GM18502 (cell line): ENCODE results near the gene ADCY7.
A peak's percentile ranks its signal among the peaks of the same experiment; 100 is the strongest.

Experiments used
- ATAC-seq: cut with Tn5 transposase; IDR thresholded peaks from one replicate; pipeline ENCODE4 v1.9.1; 2021; ENCODE audit warnings: mild to moderate bottlenecking; ENCODE audit not compliant: unreplicated experiment, poor library complexity

The ADCY7 gene

DNA sequence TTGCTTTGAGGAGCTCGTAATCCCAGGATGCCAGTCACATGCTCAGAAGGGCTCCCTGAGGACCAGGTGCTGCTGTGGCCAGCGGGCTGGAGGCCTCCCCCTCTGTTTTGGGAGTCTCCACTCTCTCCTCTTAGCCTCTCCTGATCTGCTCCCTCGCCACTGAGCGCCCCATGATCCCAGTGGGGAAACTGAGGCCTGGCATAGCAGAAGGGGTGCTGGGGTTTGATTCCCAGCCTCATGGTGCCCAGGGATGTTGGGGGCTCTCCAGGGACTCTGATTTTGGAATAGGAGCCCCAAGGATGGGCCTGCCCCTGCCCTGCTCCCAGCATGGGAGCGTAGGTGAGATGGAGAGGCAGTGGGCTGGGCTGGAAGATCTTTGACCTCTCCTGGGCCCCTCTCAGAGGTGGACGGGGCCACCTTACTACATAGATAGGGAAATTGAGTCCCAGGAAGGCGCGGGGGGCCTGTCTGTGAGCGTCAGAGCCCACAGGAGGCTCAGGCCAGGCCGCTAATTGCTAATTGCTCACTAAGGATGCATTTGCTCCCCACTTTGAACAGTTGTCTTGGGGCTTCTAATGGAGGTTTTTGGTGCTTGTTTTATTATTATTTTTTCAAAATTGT is 525 bp upstream of the ADCY7 start:
- ATAC-seq = no peak

DNA sequence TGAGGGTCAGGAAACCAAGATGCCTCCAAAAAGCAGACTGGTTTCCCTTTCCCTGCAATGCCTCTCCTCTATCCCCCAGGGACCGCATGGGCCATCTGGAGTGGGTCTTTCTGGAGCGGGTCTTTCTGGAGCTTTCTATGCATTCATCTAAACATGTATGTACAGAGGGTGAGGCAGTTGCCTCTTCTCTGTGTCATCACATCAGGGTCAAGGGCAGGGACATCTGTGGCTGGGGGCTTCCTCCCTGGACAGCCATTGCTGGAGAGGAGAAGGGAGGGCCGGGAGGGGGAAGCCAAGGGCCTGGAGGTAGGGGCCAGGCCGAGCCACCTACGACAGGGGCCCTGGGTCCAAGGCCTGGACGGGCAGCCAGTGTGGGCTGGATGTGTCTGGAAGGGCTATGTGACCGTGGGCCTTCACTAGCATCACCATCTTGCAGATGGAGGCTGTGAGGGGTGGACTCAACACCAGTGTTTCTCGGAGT is 840 bp downstream of the ADCY7 start:
- ATAC-seq = no peak

DNA sequence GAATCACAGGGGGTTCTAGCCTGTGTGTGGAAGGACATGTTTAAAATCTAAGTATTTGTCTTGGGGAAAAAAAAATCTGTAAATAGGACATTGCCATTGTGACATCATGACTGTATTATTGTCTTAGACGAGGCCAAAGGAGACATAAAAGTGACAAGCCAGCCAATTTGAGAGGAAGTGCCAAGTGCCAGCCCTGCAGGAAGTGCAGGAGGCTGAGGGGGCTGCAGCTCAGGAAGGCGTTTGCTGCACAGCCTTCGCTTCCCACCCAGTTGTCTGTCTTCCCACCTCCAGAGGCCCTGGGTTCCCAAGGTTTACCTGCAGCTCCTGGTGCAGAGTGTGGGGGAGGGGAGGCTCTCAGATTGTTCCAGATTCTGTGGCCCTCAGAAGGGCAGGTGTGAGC is 1.3 kb downstream of the ADCY7 start:
- ATAC-seq = no peak

DNA sequence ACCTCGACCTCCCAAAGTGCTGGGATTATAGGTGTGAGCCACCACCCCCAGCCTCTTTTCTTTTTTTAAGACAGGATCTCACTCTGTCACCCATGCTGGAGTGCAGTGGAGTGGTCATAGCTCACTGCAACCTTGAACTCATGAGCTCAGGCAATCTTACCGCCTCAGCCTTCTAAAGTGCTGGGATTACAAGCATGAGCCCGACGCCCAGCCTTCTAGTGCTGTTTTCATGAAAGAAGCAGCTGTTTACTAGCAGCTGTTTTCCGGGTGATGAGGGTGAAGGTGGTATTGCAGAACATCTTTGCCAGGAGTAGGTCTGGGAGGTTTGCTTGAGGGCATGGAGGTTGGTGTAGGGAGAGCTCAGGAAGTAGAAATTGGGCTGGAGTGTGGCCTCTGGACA is 2.0 kb downstream of the ADCY7 start:
- no peak for ATAC-seq

DNA sequence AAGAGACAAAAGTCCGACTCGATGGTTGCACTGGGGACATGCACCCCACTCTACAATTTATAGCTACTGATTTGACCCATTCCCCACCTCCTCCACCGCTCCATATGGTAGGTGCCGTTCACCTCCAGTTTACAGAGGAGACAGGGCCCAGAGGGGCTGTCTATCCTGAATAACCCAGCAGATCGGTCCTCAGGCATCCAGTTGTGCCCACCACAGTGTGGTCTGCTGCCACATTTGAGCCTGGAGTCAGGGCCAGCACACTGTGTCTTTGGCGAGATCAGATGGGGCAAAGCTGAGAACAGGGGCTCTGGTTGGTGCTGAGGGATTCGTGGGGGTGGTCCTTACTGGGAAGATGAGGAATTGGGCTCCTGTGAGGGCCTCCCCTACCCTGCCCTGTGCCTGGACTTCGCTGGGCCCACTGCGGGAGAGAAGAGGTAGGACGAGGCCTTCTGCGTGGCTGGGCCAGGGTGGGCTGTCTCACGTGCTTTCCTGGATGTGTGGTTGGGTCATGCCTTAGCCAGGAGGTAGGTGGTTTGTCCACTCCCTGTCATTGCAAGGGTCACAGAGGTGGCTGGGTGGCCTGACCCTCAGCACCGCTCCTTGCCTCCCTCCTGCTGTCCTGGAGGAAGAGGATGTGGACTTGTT is 2.8 kb downstream of the ADCY7 start:
- no peak for ATAC-seq

GRCh38 chr16:50269769-50270509 is 3.6 kb downstream of the ADCY7 start:
- ATAC-seq = no peak

GRCh38 chr16:50270510-50271147 is 4.3 kb downstream of the ADCY7 start:
- no peak for ATAC-seq

DNA sequence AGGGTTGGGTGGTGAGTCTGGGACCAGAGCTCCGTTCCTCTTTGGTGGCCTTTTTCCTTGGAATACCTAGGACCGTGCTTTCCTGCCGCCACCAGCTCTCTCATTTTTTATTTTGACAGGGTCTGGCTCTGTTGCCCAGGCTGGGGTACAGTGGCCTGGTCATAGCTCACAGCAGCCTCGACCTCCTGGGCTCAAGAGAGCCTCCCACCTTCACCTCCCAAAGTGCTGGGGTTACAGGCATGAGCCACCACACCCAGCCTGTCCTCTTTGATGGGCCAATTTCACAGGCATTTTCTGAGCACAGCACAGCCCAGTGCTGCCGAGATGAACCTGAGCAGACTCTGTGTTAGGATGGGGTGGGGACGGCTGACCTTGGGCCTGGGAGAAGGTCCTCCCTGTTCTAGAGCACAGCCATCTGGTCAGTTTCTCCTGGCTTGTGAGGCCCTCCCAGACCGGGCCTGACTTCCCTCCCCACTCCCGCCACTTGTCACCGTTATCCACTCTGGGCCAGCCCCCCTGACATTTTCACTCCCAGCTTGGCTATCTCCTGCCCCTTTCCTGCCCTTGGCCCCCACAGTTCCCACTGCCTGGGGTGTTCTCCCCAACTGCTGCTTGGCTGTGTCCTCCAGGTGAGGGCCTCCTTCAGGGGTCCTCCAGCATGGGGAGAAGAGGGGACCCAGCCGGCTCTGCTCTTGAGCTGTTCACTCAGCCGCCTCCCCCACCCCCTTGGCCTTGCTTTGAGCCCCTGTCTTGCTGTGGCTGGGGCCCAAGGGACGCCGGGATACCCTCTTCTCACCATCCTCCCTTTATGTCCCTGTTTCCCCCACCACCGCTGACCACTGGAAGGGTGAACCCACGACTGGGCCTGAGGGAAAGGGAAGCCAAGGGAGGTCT is 5.0 kb downstream of the ADCY7 start:
- ATAC-seq = no peak

DNA sequence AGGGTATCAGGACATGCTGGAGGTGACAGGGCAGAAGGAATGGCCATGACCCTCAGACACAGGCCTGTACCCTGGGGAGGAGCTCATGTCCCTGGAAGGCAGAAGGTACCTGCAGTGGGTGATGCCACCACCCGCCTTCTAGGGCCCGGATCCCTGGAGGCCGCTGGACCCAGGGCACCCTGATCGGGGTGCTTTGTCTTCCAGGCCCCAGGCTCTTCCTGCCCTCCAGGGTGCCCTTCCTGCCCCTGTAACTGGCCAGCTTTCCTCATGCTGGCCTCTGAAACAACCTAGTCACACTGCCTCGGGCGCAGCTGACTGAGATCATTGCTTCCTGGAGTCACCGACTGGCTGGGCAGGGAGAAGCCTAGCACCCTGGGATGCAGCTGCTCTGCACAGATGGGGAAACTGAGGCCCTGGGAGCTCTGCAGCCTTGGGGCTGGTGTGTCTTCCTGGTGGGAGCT is 5.8 kb downstream of the ADCY7 start:
- ATAC-seq = no peak

DNA sequence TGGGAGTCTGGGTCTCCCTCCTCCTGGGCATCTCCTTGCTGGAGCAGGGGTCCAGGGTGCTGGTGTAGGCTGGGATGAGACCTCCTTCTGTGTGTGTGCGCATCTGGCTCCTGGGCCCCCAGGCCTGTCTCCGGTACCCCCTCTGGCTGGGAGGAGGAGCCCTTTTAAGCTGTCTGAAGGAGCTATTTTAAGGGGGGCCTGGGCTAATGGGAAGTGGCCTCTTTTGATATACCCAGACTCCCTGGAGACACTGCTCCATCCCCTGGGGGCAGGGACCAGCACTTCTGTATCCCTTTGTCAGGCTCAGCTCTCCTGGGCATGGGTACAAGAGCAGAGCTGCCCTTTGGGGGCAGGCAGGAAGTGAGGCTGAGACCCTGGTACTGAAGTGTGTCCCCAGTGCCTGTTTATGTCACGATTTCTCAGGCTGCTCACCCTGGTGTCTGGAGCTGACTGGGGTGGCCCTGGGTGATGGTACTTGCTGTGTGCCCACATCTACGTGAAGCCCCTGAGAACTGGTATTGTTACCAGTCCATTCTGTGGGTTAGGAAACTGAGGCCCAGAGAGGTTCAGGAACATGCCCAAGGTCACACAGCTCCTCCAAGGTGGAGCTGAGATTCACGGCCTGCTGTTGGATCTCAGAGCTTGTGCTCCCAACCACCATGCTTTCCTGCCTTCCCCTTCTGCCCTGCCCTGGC is 6.5 kb downstream of the ADCY7 start:
- ATAC-seq = no peak

GRCh38 chr16:50273382-50273690 is 7.0 kb downstream of the ADCY7 start:
- no peak for ATAC-seq

- ATAC-seq = peak; percentile 69
Measured at GRCh38 chr16:50273888-50274325, 7.6 kb downstream of the ADCY7 start.

GRCh38 chr16:50274326-50275097 is 8.2 kb downstream of the ADCY7 start:
- peak; percentile 41 for ATAC-seq

GRCh38 chr16:50275098-50275415 is 8.7 kb downstream of the ADCY7 start:
- ATAC-seq = no peak

DNA sequence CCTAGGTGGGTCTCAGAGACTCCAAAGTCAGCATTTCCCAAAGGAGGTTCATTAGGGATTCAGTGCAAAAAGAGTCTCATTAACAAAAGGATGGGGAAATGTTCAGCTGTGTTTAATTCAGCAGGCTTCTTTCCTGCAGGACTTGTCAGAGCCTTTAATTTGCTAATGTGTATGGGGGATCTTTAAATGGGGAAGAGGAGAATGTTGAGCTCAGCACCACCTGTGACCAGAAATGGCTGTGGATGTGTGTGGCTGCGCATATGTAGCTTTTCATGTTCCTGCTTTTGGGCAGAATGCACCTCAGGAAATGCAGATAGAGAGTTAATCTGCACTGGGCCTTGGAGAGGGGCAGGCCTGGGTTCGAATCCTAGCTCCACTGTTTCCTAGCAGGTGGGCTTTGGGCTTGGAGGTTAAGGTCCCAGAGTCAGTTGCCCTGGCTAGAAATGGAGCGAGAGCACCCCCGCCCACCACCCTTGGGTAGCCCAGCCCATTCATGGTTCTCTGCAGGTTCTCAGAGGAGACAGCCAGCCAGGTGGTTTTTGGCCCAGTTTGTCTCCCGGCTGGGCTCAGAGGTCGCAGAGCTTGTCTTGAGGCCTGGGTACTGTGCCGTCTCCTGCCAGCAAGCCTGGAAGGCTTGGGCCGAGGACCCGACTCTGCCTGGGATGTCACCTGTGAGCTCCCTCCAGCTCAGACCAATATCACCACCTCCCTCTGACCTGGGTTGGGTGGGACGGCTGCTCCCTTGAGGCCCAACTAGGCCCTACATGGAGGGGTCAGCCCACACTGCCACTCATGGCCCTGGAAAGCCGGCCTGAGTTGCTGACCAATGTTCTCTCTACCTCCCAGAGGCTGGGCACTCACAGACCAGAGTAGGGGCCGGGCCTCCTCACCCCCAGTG is 9.3 kb downstream of the ADCY7 start:
- ATAC-seq = no peak

DNA sequence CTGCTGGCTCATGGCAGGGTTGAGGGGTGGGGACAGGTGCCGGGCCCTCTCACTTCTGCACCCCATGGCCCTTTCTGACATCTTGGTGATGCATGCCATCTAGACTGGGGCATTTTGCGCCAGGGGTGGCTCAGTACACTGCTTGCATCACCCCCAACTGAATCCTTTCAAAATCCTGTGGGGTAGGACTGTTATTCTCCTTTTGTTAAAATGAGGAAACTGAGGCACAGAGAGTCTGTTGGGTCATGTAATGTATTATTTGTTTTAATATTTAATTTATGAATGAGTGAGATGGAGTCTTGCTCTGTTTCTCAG is 9.9 kb downstream of the ADCY7 start:
- no peak for ATAC-seq

DNA sequence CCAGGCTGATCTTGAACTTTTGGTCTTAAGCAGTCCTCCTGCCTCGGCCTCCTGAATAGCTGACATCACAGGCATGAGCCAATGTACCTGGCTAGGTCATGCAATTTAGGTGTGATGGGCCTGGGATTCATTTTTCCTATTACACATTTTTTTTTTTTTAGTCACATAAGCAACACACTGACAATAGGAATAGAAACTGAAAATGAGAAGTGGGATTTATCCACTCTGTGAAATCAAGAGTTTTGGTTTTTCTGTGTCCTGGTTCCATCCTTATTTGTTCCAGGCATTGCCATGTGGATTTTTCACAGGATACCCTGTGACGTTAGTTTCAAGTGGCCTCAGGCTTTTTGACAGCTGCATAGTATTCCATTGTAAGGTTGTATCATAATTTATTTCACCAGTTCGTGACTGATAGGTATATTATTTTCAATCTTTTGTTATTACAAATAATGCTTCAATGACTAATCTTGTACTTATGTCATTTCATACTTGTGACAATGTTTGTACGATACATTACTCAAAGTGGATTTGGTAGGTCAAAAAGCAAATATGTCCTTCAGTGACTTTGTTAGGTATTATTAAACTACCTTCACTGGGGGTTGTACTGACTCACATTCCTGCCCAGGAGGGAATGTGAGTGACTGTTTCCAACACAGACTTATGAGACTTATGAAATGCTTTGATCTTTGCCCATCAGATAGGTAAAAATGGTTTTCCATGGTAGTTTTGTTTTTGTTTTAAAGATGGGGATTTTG is 10.6 kb downstream of the ADCY7 start:
- ATAC-seq = no peak
